C1 segment of cervical spinal cord (tissue), 14 donors: ENCODE results near the gene NCKAP5.
A peak's percentile ranks its signal among the peaks of the same experiment; 100 is the strongest.
"Not testable (repeated sequence)": the region's sequence is repeated elsewhere in the genome, so short reads cannot be mapped to it uniquely, and the experiment has no call there.

Source experiments
- DNase-seq, 14 donors: peaks; one replicate each; lab custom pipeline; 2025; lab: John Stamatoyannopoulos, UW

Gene NCKAP5

DNA sequence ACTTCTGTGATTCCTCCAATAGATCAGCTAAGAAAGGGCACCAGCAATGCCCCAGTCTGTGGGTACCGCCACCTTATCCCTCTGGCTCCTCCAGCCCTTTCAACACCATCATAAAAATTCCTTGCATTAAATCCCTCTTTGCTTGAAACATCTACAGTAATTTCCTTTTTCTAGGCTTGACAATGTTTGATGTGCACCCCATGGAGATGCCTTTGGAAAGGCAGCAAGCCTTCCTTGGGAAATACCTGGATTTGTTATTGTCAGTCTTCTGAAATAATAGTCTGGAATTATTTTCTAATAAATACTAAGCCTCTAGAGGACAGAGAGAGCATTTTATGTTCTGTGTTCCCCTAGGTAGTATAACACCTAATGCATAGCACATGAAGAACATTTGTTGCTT, 46.1 kb downstream of the NCKAP5 start:
- DNase-seq = no peak

DNA sequence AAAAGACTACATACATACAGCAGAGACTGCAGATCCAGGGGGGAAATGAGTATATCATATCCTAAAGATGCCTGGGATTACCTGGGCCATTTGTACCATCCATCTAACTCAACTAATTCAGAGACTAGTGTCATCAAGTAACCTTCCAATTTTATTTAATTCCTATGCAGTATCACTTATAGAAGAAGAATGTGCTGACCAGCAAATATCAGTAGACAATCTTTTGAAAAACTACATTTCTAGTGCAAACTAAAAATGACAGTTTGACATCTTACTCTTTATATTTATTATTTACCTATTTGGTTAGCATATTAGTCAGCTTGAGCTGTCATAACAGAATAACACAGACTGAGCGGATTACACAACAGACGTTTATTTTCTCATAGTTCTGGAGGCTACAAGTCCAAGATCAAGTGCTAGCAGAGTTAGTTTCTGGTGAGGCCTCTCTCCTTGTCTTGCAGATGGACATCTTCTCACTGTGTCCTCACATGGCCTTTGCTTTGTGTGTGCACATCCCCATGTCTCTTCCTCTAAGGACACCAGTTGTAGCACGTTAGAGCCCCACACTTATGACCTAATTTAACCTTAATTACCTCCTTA, 47.0 kb downstream of the NCKAP5 start:
- no peak for DNase-seq

DNA sequence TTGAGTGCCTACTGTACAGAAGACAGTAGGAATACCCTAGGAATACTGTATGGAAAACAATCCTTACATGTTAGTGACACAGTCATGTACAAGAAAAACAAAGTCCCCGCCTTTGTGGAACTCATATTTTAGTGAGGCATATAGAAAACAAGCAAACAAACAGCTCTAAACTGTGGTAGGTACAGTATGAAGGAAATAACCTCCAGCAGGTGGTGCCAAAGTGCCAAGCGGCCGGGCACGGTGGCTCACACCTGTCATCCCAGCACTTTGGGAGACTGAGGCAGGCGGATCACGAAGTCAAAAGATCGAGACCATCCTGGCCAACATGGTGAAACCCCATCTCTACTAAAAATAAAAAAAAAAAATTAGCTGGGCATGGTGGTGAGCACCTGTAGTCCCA, 48.6 kb downstream of the NCKAP5 start:
- DNase-seq = not testable (repeated sequence)

DNA sequence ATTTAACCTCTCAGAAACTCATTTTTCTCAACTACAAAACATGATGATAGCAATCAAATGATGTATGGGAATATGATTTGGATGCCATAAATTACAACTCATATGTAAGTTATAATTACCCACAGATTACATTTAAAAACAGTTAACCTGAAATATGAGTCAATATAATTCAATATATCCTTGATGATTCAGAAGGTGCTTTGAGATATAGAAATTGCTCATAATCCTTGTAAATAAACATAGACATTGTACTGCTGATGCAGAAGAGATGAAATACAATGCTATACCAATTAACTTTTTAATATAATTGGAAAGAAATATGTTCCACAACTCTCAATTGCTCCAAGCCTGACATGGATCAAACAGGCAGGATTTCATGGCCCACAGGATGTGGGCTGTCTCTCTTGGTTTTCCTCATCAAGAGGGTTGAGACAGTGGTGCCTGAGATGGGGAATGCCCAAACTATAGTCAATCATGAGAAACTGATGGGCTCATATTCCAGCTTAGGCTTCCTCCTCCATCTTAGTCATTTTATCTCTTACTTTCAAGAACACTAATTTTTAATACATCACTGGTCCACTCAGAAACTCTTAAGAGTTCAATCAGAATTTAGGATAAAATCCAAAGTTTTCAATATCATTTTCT, 49.4 kb downstream of the NCKAP5 start:
- DNase-seq = no peak

DNA sequence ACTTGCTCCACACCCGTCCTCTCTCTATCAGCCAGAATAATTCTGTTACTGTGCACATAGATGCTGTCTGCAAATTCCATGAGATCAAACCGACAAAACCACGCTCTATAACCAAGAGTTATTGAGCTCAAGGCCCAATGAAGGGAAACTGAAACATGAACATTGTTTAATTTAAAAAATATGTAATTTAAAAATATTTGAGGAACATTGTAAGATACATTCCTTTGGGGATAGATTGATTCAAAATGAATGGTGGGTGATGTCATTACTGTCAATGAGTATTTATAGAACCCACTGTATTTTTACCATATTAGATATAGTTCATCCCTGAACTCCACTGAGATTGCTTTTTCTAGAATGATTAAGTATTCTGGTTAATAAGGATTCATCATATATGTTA, 50.4 kb downstream of the NCKAP5 start:
- DNase-seq = no peak

DNA sequence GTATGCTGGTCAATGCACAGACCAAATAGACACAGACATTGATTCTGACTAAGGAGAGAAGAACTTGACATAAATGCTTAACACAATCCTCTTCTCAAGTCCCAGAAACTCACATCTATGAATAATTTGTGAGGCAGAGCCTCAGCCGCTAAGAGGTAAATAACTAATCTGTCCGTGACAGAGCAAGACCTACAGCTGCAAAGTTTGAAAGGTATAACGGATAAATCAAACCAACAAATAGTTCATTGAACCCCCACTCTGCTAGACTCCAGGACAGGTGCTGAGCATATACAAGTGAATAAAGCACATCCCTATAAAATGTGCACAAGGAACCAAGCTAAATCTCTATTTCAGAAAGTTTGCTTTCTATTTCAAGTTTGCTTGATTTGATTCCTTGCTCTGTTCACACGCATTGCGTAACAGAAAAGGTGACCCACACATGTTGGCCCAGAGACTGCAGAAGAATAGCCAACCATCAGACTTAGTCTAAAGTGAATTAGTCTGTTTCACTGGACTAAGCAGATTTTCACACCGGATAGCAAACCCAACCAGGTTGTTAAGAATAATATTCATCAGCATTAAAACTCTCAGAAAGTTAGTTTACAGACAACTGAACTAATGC, 51.7 kb downstream of the NCKAP5 start:
- no peak for DNase-seq

DNA sequence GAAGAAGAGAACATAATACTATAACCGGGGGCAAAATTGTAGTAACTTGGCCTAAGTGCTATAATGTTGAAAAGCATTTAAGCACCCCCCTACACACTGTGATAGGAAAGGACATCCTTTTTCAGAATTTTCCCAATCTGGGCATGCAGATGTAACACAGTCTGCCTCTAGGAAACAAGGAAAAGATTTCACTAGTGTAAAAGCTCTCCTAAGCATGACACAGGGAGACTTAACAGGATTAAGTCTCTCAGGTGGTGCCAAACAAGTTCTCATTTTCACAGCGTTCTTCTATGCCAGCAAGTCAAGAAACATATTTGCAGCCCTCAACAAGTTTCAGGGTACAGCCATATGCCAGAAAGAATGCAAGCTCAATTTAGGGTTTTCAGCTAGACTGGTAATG, 53.0 kb downstream of the NCKAP5 start:
- DNase-seq = no peak

DNA sequence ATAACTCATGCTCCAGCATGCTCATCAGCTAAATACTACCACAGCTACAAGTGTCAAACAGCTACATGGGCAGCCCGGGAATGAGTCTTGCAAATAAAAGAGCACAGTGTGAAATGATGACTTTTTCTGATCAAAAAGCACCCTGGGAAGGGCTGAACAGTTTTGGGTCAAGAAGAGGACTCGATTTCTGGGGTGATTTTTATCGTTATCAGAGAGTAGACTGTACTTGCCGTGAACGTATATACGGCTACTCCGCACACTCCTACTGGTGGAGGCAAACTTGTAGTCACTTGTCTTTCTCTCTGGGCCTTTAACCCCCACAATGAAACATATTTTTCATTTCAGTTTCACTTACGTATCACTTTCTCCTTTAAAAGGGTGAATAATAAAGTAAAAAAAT, 54.4 kb downstream of the NCKAP5 start:
- no peak for DNase-seq

DNA sequence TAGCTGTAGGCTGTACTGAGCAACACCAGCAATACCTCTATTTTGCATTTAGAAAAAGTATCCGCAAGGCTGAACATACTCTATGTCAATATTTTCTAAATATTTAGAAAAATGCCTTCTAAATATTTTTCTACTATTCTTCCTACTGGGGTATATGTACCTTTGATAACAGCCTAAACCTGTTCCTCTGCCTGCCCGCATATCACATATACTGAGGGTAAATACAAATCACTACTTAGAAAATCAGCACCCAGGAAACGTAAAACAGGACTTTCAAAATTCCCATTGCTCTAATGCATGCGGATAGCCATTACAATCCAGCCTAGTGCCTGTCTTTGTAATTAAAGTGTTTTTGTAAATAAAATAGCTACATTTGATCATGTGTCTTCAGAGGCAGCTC, 56.1 kb downstream of the NCKAP5 start:
- DNase-seq = no peak

DNA sequence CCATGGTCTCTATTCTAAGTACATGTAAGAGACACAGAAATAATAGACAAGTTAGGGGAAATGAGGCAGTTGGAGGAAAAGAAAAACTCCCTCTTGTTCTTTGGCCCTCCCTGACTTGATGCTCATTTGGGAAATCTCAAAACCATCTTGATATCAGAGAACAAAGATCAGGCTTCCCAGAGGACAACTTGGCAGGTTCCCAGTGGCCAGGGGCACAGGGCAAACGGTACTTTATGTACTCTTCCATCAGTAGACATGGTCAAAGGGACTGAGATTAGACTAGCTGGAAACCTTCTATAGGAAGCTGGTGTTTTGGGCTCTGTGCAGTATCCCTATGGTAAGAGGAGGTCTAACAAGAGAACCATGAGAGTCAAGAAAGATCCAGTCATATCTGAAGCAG, 56.6 kb downstream of the NCKAP5 start:
- no peak for DNase-seq

DNA sequence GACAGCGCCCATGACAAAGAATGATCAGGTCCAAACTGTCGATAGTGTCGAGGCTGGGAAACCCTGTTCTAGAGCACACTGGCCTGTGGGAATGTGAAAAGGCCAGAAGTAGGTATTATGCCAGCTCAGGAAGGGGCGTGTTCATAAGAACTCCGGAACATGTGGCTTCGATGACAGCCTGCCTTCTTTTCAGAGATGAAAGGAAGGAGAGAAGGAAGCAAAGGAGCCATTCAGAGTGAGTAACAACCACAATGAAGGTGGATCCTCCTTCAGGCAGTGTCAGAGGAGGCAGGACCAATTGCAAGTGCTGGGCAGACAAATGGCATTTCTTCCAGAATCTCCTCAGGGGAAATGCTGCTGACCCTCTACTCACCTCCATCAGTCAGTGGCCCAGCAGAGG, 58.5 kb downstream of the NCKAP5 start:
- DNase-seq = no peak

DNA sequence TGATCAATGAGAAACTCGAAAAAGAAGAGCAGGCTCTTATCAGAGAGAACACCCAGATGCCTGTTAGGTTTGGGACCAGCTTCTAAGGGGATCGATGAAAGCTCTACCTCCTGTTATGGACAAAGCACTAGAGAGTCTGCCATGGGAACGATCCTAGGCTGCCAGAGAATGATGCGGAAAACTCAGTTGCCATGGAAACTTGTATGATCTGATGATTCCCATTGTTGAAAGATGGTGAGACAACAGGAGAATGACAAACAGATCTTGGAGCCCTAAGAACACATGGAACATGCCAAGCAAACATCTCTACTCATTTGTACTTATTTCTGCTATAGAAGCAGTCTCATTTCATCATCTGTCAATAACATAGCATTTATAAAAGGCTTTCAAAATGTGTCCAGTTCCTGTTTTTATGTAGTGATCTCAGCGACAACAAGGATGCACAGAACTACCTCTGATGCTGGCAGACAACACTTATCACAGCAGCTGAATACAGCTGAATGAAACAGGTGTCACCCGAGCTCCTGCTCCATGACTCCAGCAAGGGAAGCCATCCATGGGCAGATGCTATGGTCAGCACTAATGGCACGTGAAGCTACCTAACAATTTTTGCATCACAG, 59.6 kb downstream of the NCKAP5 start:
- DNase-seq = no peak

DNA sequence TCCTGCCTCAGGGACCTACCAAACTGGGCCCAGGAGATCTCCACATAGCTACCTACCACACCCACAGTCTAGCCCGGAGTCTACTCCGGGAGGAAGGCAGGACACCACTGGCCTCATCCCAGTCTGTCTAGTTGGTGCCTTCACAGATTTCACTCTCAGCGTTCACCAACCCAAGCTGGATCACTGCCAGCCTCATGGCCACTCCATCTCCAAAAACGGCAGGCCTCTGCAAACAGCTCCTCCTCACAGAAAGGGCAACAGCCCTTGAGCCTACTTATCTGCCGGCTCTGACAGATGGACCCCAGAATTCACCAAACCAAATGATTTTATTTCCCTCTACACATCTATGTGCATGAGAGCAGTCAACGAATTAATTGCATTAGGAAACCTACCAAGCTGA, 61.3 kb downstream of the NCKAP5 start:
- DNase-seq = no peak

DNA sequence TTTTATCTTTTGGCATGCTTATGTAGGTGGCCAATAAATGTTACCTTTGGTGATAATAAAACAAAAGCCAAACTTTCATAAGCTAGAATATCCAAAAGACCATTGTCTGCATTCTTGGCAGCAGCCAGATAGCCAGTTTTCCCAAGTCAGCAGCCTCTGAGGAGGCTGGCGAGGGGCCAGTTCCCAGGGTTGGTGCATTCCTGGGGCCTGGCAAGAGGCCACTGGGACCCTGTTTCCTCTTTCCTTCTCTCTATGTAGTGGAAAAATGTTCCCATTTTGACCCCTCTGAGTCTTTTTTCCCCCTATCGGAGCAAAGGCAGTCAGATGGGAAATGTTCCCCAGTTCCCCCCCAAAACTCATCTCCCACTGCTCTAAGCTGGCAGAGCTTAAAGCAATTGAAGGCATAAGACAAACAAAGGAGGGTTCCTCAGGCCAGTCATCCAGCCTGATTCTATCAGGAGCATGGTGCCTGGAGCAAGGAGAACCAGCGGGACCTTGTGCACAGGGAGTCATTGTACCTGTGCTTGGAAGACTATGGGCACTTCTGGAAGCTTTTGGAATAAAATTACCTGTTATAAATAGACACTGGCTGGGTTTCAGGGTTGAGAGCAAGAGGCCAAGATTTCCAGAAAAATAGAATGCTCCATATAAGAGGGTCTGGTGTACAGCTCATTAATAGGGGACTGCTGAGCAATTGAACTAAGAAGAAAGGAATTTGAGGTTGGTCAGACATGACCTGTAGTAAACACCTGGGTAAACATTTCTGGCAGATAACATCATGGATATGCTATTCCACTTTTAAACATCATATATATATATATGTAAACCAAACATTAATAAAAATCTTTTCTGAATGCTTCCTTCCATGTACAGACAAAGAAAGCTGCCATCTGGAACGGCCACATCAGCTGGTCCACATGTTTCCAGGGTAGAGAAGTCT, 63.4 kb downstream of the NCKAP5 start:
- DNase-seq = peak in 4 of 14 donors; percentile 13 to 51 (median 20)

DNA sequence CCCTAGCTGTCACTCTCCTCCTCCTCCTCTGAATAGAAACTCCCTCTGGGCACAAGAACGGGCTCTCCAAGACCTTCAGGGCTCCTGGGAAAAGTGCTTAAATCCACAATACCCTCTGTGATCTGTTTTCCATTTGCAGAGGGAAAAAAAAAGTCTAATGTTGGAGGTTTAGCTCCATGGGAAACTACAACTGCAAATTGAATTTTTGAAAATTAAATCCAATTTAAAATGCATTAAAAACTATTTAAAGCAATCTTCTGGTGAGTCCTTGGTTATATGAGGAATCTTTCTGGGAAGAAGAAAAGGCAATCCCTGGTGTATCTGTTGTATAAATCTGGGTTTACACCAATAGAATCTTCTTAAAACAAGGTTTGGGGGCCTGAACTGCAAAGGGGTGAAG, 64.3 kb downstream of the NCKAP5 start:
- DNase-seq = no peak

DNA sequence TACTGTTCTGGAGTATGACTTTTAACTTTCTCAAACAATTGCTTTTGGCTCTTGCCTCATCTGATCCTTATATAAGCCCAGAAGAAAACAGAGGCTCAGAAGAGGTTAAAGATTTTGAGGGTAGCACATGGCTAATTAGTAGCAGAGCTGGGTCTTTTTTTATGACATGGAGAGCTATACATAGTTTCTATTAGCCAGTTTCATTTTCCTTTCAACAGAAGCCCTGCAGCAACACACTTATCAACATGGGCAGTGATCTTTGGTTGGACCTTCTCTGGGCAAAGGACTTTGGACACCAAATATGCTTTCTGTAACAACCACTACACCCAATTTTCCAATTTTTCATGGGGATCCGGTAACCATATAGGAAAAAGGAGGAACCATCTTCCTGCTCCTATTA, 64.9 kb downstream of the NCKAP5 start:
- no peak for DNase-seq

DNA sequence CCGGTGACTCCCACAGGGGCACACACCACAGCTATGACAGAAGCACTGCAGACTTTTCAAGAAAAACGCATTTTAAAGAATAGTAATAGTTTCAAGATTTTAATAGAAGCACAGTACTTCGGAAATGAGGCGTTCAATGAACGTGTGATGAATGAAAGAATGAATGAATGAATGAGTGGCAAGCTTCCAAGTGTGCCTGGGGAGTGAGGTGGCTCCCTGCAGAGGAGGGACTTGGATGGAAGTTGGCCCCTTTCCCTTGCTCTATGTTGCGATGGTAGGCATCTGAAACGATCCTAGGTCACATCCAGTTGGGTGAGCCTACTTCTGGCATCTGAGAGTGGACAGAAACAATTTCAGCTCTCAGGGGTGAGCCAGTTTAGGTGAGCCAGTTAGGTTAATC, 65.6 kb downstream of the NCKAP5 start:
- DNase-seq = no peak

DNA sequence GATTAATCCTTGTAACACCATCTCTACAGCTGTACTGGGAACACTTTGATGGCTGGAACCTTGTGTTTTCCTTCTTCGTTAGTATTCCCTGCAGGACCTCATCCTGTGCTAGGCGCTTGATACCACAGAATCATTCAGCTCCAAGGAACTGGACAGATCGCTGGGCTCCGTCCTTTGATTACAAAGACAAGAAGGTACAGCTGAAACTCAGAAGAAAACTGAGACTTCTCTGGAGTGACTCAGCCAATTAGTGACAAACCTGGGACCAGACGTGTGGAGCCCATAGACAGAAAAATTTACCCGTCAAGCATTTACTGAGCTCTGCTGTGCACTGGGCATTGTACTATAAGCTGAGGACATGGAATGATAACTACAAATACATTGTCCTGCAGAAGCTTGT, 67.3 kb downstream of the NCKAP5 start:
- DNase-seq = no peak

DNA sequence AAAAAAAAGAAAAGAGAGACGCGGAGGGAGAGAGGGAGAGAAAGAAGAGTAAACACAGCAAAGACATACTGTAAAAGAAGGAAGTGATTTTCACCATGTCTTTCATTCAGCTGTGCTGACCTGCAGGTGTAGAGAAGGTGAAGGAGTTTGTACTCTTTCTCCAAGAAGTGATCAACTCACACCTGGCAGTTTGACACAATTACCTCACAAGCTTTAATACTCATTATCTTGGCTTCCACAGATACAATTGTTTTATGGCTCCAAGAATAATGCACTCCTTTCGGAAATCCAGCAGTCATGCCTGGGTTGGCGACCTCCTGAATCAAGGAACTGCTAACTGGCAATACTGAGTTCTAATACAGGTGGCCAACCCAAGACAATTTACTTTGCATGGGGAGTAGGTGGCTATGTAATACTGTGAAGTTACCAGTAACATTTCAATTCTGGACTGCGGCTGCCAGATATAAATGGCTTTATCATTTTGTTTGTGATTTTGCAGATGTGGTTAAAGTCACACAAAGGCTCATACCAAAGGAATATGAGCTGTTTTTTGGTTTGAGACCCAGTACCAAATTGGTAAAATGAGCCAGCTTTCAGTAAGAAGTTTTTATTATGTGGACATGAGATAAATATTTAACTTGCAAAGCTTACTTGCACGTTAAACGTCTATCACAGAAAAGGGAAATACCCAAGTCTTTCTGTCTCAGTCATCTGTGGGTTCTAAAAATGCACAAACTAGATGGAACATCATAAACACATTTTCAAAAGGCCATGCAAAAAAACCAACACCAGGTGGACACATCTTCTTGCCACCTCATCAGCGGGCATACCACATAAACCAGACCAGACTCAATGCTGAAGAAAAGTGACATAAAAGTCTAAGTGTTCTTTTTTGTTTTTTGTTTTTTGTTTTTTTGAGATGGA, 69.3 kb downstream of the NCKAP5 start:
- no peak for DNase-seq

DNA sequence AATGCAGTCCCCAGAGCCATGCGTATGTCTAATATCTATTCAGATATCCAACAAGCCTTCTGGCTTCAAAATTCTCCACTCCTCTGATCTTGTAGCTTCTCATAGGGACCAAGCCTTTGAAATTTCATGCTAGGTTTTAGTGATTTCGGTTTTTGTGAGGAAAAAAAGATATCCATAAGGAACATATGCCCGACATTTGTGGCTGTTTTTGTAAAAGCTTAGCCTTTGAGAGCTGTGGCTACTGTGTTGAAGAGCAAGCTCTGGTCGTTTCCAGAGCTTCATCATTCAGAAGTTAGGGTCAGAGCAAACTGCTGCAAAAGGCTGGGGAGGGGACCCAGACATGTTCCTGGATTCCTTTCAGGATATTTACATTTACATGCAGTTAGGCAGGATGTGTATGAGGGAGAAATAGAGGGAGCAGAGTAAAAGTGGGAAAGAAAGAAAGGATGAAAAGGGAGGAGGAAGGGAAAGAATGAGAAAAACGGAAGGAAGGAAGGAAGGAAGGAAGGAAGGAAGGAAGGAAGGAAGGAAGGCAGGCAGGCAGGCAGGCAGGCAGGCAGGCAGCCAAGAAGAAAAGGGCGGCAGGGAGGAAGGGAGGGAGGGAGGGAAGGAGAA, 70.2 kb downstream of the NCKAP5 start:
- DNase-seq = no peak
